GM23338 (cell line): ENCODE results near the gene PIBF1. TPM values are rescaled to one million over a fixed set of nuclear protein-coding genes. Genes with fewer than 3 reads are reported as not detected.

ENCODE experiments used
- ATAC-seq: fragments of 200-7000 bp; cut with Tn5 transposase; 3 replicates; pipeline ENCODE4 v1.9.1; 2020
- DNase-seq: peaks from one replicate; pipeline ENCODE4 v3.0.0-alpha.2; 2015; ENCODE audit warnings: low spot score
- H2AFZ ChIP-seq: fragments of 200-600 bp; sonication (generic); 2 replicates; pipeline ENCODE4 v1.8.0; 2016; ENCODE audit warnings: antibody characterized with exemption, mild to moderate bottlenecking, moderate library complexity
- H3F3A ChIP-seq: fragments of 200-600 bp; sonication (generic); replicated peaks from 2 replicates; pipeline ENCODE4 v1.8.0; 2017; ENCODE audit warnings: antibody characterized with exemption, mixed run types, low read depth
- H3K27ac ChIP-seq: fragments of 200-600 bp; sonication (generic); 2 replicates; pipeline ENCODE4 v1.6.1; 2016; ENCODE audit warnings: low read depth
- H3K27me3 ChIP-seq: fragments of 200-600 bp; sonication (generic); 2 replicates; pipeline ENCODE4 v1.8.0; 2016; ENCODE audit warnings: mild to moderate bottlenecking, mixed run types, moderate library complexity; ENCODE audit not compliant: insufficient read depth
- H3K36me3 ChIP-seq: fragments of 200-600 bp; sonication (generic); 2 replicates; pipeline ENCODE4 v1.8.0; 2016; ENCODE audit warnings: mild to moderate bottlenecking; ENCODE audit not compliant: insufficient read depth
- H3K4me1 ChIP-seq: fragments of 200-600 bp; sonication (generic); 2 replicates; pipeline ENCODE4 v1.8.0; 2016; ENCODE audit warnings: mild to moderate bottlenecking, moderate library complexity; ENCODE audit not compliant: insufficient read depth
- H3K4me2 ChIP-seq: fragments of 200-600 bp; sonication (generic); 2 replicates; pipeline ENCODE4 v1.7.1; 2017; ENCODE audit warnings: mixed run types
- H3K4me3 ChIP-seq: fragments of 200-600 bp; sonication (generic); 2 replicates; pipeline ENCODE4 v1.6.1; 2016; ENCODE audit warnings: mixed run types
- H3K79me2 ChIP-seq: fragments of 200-600 bp; sonication (generic); replicated peaks from 2 replicates; pipeline ENCODE4 v1.8.0; 2017; ENCODE audit warnings: mild to moderate bottlenecking; ENCODE audit not compliant: insufficient read depth
- H3K9me2 ChIP-seq: fragments of 200-600 bp; sonication (generic); 2 replicates; pipeline ENCODE4 v1.8.0; 2017; ENCODE audit not compliant: insufficient read depth
- H4K20me1 ChIP-seq: fragments of 200-600 bp; sonication (generic); replicated peaks from 2 replicates; pipeline ENCODE4 v1.8.0; 2017; ENCODE audit warnings: mild to moderate bottlenecking; ENCODE audit not compliant: insufficient read depth
- H3K27ac Mint-ChIP-seq: 2 replicates; pipeline ENCODE4 v1.8.0; 2020; ENCODE audit warnings: inconsistent platforms, mild to moderate bottlenecking, moderate library complexity, mixed read lengths
- H3K27me3 Mint-ChIP-seq: 3 replicates; pipeline ENCODE4 v1.8.0; 2022; ENCODE audit warnings: low read depth, mild to moderate bottlenecking, moderate library complexity, mixed read lengths, inconsistent platforms; ENCODE audit not compliant: insufficient read depth, poor library complexity
- H3K36me3 Mint-ChIP-seq: 3 replicates; pipeline ENCODE4 v1.8.0; 2021; ENCODE audit warnings: low read depth, mild to moderate bottlenecking, inconsistent platforms, moderate library complexity, mixed read lengths
- H3K4me1 Mint-ChIP-seq: 3 replicates; pipeline ENCODE4 v1.8.0; 2020; ENCODE audit warnings: mild to moderate bottlenecking, inconsistent platforms, mixed read lengths
- H3K4me3 Mint-ChIP-seq: 3 replicates; pipeline ENCODE4 v1.8.0; 2021; ENCODE audit warnings: moderate library complexity, mild to moderate bottlenecking, inconsistent platforms, mixed read lengths
- H3K9me3 Mint-ChIP-seq: 3 replicates; pipeline ENCODE4 v1.8.0; 2020; ENCODE audit warnings: moderate library complexity, mild to moderate bottlenecking, inconsistent platforms, mixed read lengths
- CREB1 ChIP-seq: fragments of 250-450 bp; sonication (Bioruptor Pico); IDR thresholded peaks from 2 replicates; pipeline ENCODE4 v1.5.0; 2020; ENCODE audit warnings: low read depth, mild to moderate bottlenecking, moderate library complexity
- ETS1 ChIP-seq: IDR thresholded peaks from 2 replicates; pipeline ENCODE4 v1.6.1; 2016; ENCODE audit warnings: antibody characterized with exemption
- EZH2 ChIP-seq: fragments of 200-600 bp; sonication (generic); IDR thresholded peaks from one replicate; pipeline ENCODE4 v1.8.0; 2017; ENCODE audit warnings: antibody characterized with exemption, mild to moderate bottlenecking, low read depth; ENCODE audit not compliant: unreplicated experiment
- EZH2phosphoT487 ChIP-seq: fragments of 200-600 bp; sonication (generic); IDR thresholded peaks from one replicate; pipeline ENCODE4 v1.8.1; 2018; ENCODE audit warnings: antibody characterized with exemption; ENCODE audit not compliant: unreplicated experiment
- JUNB ChIP-seq: IDR thresholded peaks from one replicate; pipeline ENCODE4 v1.6.1; 2016; ENCODE audit warnings: antibody characterized with exemption; ENCODE audit not compliant: unreplicated experiment
- NANOG ChIP-seq: IDR thresholded peaks from 2 replicates; pipeline ENCODE4 v1.6.1; 2016; ENCODE audit warnings: antibody characterized with exemption, borderline replicate concordance
- POLR2AphosphoS5 ChIP-seq: IDR thresholded peaks from 2 replicates; pipeline ENCODE4 v1.6.1; 2016; ENCODE audit warnings: antibody characterized with exemption, low read depth
- STAT1 ChIP-seq: IDR thresholded peaks from one replicate; pipeline ENCODE4 v1.6.1; 2016; ENCODE audit warnings: antibody characterized with exemption; ENCODE audit not compliant: unreplicated experiment
- ZNF114 ChIP-seq: fragments of 250-450 bp; sonication (Bioruptor Pico); IDR thresholded peaks from 2 replicates; pipeline ENCODE4 v1.5.0; 2020; ENCODE audit warnings: mild to moderate bottlenecking, moderate library complexity
- ZNF331 ChIP-seq: fragments of 250-450 bp; sonication (Bioruptor Pico); IDR thresholded peaks from 2 replicates; pipeline ENCODE4 v1.5.0; 2020; ENCODE audit warnings: low read depth, mild to moderate bottlenecking, moderate library complexity
- ZNF462 ChIP-seq: fragments of 250-450 bp; sonication (Bioruptor Pico); IDR thresholded peaks from 2 replicates; pipeline ENCODE4 v1.5.0; 2020; ENCODE audit warnings: mild to moderate bottlenecking, moderate library complexity
- polyA plus RNA-seq: library from polyadenylated mRNA; unstranded; fragments of >200 nt; fragmentation: Nextera tagmentation; extraction: Ambion mirVana; gene quantifications from 2 replicates; pipeline ENCODE4 v1.2.1, GENCODE V29; 2016
- total RNA-seq: library from RNA; depleted of rRNA; stranded (reverse); fragments of >200 nt; shearing (Covaris generic); gene quantifications from 2 replicates; pipeline ENCODE4 v1.2.3, GENCODE V29; 2014
- TF ChIP-seq, protein P1 (sequence below), 2 experiments: fragments of 200-600 bp in 1 of 2; sonication (generic) in 1 of 2; conservative IDR thresholded peaks; 2 replicates each; pipeline versions ENCODE4 v1.5.1 to v1.6.1; 2016 to 2017; ENCODE audit warnings: antibody characterized with exemption in 2 of 2, low read depth in 2 of 2, mild to moderate bottlenecking in 2 of 2, moderate library complexity in 1 of 2
- TF ChIP-seq, protein P2 (sequence below): IDR thresholded peaks from one replicate; pipeline ENCODE4 v1.6.1; 2018; ENCODE audit warnings: antibody characterized with exemption; ENCODE audit not compliant: unreplicated experiment

The PIBF1 gene
- total and polyA plus RNA-seq, 2 experiments from 2014 or later = 14.9 to 22.6 TPM

DNA sequence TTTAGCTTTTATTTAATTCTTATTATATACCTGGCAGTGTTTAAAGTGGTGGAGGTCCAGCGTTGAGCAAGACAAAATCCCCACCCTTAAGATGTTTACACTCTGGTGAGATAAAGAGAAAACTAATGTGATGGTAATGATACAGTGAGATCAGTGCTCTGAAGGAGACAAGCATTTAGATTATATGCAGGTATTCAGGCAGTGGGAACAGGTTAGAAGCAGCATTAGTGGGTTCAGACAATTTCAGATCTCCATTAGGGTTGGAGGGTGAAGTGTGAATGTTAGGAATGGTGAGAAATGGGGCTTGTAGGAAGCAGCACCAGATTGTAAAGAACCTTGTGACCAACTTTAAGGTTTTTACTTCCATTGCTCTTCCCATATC, 39.0 kb downstream of the PIBF1 start:
- Mint-ChIP-seq H3K36me3 (peaks cover 4% of the 10 kb centered on the region; the same call in 2 of the 3 replicates), H3K4me3 (no peak overlapping the region), H3K27ac (peak overlapping the region; percentile 87), H3K9me3 (no peaks in the 10 kb centered on the region), H3K4me1 (peaks cover 6% of the 10 kb centered on the region), H3K27me3 (no peaks in the 10 kb centered on the region)
- no peak overlapping the region for H3K4me2 ChIP-seq
- H3K27me3 ChIP-seq = no peaks in the 10 kb centered on the region
- peaks cover 5% of the 10 kb centered on the region; the same call in 1 of the 2 replicates for H3K4me1 ChIP-seq
- no peak for TF ChIP-seq EZH2
- TF ChIP-seq, protein P1, sequence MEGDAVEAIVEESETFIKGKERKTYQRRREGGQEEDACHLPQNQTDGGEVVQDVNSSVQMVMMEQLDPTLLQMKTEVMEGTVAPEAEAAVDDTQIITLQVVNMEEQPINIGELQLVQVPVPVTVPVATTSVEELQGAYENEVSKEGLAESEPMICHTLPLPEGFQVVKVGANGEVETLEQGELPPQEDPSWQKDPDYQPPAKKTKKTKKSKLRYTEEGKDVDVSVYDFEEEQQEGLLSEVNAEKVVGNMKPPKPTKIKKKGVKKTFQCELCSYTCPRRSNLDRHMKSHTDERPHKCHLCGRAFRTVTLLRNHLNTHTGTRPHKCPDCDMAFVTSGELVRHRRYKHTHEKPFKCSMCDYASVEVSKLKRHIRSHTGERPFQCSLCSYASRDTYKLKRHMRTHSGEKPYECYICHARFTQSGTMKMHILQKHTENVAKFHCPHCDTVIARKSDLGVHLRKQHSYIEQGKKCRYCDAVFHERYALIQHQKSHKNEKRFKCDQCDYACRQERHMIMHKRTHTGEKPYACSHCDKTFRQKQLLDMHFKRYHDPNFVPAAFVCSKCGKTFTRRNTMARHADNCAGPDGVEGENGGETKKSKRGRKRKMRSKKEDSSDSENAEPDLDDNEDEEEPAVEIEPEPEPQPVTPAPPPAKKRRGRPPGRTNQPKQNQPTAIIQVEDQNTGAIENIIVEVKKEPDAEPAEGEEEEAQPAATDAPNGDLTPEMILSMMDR (conservative IDR thresholded peaks at IDR 0.05; ENCODE audit: low read depth in 2 of 2) = no peak
- TF ChIP-seq CREB1 = no peak
- no peak for TF ChIP-seq ETS1
- TF ChIP-seq ZNF462 (CRISPR knock-in tag) = no peak
- no peak for TF ChIP-seq JUNB
- no peak for TF ChIP-seq ZNF114 (CRISPR knock-in tag)
- TF ChIP-seq, protein P2, sequence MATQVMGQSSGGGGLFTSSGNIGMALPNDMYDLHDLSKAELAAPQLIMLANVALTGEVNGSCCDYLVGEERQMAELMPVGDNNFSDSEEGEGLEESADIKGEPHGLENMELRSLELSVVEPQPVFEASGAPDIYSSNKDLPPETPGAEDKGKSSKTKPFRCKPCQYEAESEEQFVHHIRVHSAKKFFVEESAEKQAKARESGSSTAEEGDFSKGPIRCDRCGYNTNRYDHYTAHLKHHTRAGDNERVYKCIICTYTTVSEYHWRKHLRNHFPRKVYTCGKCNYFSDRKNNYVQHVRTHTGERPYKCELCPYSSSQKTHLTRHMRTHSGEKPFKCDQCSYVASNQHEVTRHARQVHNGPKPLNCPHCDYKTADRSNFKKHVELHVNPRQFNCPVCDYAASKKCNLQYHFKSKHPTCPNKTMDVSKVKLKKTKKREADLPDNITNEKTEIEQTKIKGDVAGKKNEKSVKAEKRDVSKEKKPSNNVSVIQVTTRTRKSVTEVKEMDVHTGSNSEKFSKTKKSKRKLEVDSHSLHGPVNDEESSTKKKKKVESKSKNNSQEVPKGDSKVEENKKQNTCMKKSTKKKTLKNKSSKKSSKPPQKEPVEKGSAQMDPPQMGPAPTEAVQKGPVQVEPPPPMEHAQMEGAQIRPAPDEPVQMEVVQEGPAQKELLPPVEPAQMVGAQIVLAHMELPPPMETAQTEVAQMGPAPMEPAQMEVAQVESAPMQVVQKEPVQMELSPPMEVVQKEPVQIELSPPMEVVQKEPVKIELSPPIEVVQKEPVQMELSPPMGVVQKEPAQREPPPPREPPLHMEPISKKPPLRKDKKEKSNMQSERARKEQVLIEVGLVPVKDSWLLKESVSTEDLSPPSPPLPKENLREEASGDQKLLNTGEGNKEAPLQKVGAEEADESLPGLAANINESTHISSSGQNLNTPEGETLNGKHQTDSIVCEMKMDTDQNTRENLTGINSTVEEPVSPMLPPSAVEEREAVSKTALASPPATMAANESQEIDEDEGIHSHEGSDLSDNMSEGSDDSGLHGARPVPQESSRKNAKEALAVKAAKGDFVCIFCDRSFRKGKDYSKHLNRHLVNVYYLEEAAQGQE = no peak
- no peak for TF ChIP-seq EZH2phosphoT487
- TF ChIP-seq POLR2AphosphoS5 = no peak
- no peak for TF ChIP-seq STAT1
- TF ChIP-seq ZNF331 = no peak
- no peak for TF ChIP-seq NANOG
- no peaks in the 10 kb centered on the region for H3F3A ChIP-seq
- no peak overlapping the region for H3K4me3 ChIP-seq
- DNase-seq = peak; percentile 55
- ATAC-seq = peak; percentile 88
- no peaks in the 10 kb centered on the region for H4K20me1 ChIP-seq
- H2AFZ ChIP-seq = no peak overlapping the region
- H3K9me2 ChIP-seq = no peaks in the 10 kb centered on the region
- no peaks in the 10 kb centered on the region for H3K36me3 ChIP-seq
- no peak overlapping the region for H3K27ac ChIP-seq
- H3K79me2 ChIP-seq = no peaks in the 10 kb centered on the region
